Measurements from ENCODE around the gene PEX11G.

DNA sequence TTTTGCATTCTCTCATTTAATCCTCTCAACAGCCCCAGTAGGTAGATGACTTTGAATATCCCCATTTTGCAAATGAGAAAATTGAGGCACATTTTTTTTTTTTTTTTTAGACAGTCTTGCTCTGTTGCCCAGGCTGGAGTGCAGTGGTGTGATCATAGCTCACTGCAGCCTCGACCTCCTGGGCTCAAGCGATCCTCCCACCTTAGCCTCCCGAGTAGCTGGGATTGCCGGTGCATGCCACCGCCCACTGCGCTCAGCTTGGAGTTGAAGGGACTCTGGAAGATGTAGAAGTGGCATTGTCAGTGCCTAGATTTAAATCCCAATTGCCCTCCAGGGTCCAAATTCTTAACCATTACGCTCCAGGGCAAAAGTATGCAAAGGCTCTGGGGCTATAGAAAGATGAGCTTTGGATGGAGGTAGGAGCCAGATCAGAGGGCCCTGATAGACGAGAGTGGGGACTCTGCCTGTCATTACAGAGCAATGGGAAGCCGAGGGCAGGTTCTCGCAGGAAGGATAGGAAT is 32.8 kb upstream of the PEX11G start:
- TF ChIP-seq EZH2 (IDR thresholded peaks at IDR 0.05; ENCODE audit: borderline replicate concordance, low read length): no peak
- TF ChIP-seq, protein P1, sequence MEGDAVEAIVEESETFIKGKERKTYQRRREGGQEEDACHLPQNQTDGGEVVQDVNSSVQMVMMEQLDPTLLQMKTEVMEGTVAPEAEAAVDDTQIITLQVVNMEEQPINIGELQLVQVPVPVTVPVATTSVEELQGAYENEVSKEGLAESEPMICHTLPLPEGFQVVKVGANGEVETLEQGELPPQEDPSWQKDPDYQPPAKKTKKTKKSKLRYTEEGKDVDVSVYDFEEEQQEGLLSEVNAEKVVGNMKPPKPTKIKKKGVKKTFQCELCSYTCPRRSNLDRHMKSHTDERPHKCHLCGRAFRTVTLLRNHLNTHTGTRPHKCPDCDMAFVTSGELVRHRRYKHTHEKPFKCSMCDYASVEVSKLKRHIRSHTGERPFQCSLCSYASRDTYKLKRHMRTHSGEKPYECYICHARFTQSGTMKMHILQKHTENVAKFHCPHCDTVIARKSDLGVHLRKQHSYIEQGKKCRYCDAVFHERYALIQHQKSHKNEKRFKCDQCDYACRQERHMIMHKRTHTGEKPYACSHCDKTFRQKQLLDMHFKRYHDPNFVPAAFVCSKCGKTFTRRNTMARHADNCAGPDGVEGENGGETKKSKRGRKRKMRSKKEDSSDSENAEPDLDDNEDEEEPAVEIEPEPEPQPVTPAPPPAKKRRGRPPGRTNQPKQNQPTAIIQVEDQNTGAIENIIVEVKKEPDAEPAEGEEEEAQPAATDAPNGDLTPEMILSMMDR (conservative IDR thresholded peaks at IDR 0.05 in 1 of 2, IDR thresholded peaks at IDR 0.05 in 1 of 2; ENCODE audit: extremely low read depth in 1 of 2, insufficient read depth in 1 of 2, low read depth in 1 of 2, low read length in 2 of 2): no peak

Measured in mammary epithelial cell (primary cell).